B cell (primary cell): ENCODE results near the gene NEK8. TPM values are rescaled to one million over a fixed set of nuclear protein-coding genes. Genes with fewer than 3 reads are reported as not detected.

ENCODE experiments used
- ATAC-seq: fragments of 200-7000 bp; cut with Tn5 transposase; one replicate; pipeline ENCODE4 v1.10.0; 2021; ENCODE audit warnings: low read depth, mild to moderate bottlenecking, moderate number of reproducible peaks, moderate library complexity
- CTCF ChIA-PET: fragments of 350-600 bp; sonication (Branson Sonifier 250); formaldehyde crosslinking; loops from one replicate; lab custom pipeline; 2021; ENCODE audit warnings: antibody characterized with exemption, inconsistent platforms; lab: Charles Lee
- POLR2A ChIA-PET: fragments of 350-600 bp; sonication (Branson Sonifier 250); formaldehyde crosslinking; loops from one replicate; lab custom pipeline; 2021; ENCODE audit warnings: antibody characterized with exemption; lab: Charles Lee
- DNase-seq: peaks from one replicate; pipeline ENCODE4 v3.0.0; 2013
- H2AFZ ChIP-seq: 2 replicates; pipeline ENCODE4 v1.6.1; 2012; ENCODE audit warnings: mild to moderate bottlenecking, low read depth, low read length; ENCODE audit not compliant: insufficient read depth, poor library complexity, severe bottlenecking
- H3K27ac ChIP-seq, 2 donors: 1 replicate in 1 of 2; 2 replicates in 1 of 2; pipeline ENCODE4 v1.5.1; 2012 to 2013; ENCODE audit warnings: low read length in 2 of 2, mild to moderate bottlenecking in 2 of 2, moderate library complexity in 1 of 2
- H3K27me3 ChIP-seq, 4 experiments: fragments of 200-600 bp in 1 of 4; sonication (generic) in 1 of 4; replicated peaks in 1 of 4; 1 replicate in 2 of 4; 2 replicates in 2 of 4; pipeline versions ENCODE4 v1.6.1 to v1.7.0; 2013 to 2016; ENCODE audit warnings: low read length in 3 of 4, mild to moderate bottlenecking in 2 of 4, mixed read lengths in 1 of 4, moderate library complexity in 1 of 4; ENCODE audit not compliant: insufficient read depth in 4 of 4, control insufficient read depth in 3 of 4; ENCODE audit errors: control extremely low read depth in 1 of 4
- H3K36me3 ChIP-seq, 2 experiments: replicated peaks in 1 of 2; 1 replicate in 1 of 2; 2 replicates in 1 of 2; pipeline versions ENCODE4 v1.6.1 to v1.7.1; 2013; ENCODE audit warnings: low read length in 1 of 2; ENCODE audit not compliant: insufficient read depth in 2 of 2, control insufficient read depth in 1 of 2; ENCODE audit errors: control extremely low read depth in 1 of 2, extremely low read depth in 1 of 2
- H3K4me1 ChIP-seq, 2 donors: fragments of 200-600 bp in 1 of 2; sonication (generic) in 1 of 2; 1 replicate in 1 of 2; 2 replicates in 1 of 2; pipeline versions ENCODE4 v1.5.1 to v1.6.1; 2013 to 2017; ENCODE audit warnings: low read length in 2 of 2; ENCODE audit not compliant: control insufficient read depth in 2 of 2, insufficient read depth in 2 of 2
- H3K4me2 ChIP-seq: replicated peaks from 2 replicates; pipeline ENCODE3; 2012; ENCODE audit warnings: mild to moderate bottlenecking, low read depth, low read length; ENCODE audit not compliant: poor library complexity, severe bottlenecking
- H3K4me3 ChIP-seq, 5 experiments: fragments of 200-600 bp in 1 of 5; sonication (generic) in 1 of 5; 1 replicate in 3 of 5; 2 replicates in 2 of 5; pipeline versions ENCODE4 v1.5.1 to v1.7.0; 2011 to 2016; ENCODE audit warnings: low read length in 4 of 5, mild to moderate bottlenecking in 4 of 5, low read depth in 2 of 5, control low read depth in 1 of 5, moderate library complexity in 1 of 5; ENCODE audit not compliant: insufficient read depth in 1 of 5; ENCODE audit errors: control extremely low read depth in 1 of 5, extremely low read depth in 1 of 5
- H3K79me2 ChIP-seq: fragments of 200-600 bp; sonication (generic); one replicate; pipeline ENCODE4 v1.6.0; 2016; ENCODE audit warnings: low read length; ENCODE audit not compliant: control insufficient read depth, insufficient read depth
- H3K9ac ChIP-seq: fragments of 200-600 bp; sonication (generic); 2 replicates; pipeline ENCODE4 v1.6.1; 2017; ENCODE audit warnings: mild to moderate bottlenecking, low read length, moderate library complexity
- H3K9me3 ChIP-seq, 3 donors: one replicate each; pipeline versions ENCODE4 v1.6.1 to v1.7.1; 2013; ENCODE audit warnings: low read length in 2 of 3; ENCODE audit not compliant: control insufficient read depth in 2 of 3, insufficient read depth in 1 of 3; ENCODE audit errors: control extremely low read depth in 1 of 3
- H4K20me1 ChIP-seq: 2 replicates; pipeline ENCODE4 v1.6.0; 2012; ENCODE audit warnings: mild to moderate bottlenecking, low read length; ENCODE audit not compliant: insufficient read depth, control insufficient read depth, poor library complexity, severe bottlenecking
- H3K27ac Mint-ChIP-seq: one replicate; pipeline ENCODE4 v1.8.0; 2021; ENCODE audit warnings: mixed read lengths
- H3K27me3 Mint-ChIP-seq: one replicate; pipeline ENCODE4 v1.8.0; 2021; ENCODE audit warnings: mixed read lengths
- H3K4me1 Mint-ChIP-seq: one replicate; pipeline ENCODE4 v1.8.0; 2021; ENCODE audit warnings: mixed read lengths
- H3K4me3 Mint-ChIP-seq: one replicate; pipeline ENCODE4 v1.8.0; 2021; ENCODE audit warnings: mixed read lengths
- H3K9me3 Mint-ChIP-seq: one replicate; pipeline ENCODE4 v1.8.0; 2022; ENCODE audit warnings: mixed read lengths; ENCODE audit not compliant: insufficient read depth
- EZH2 ChIP-seq: IDR thresholded peaks from 2 replicates; pipeline ENCODE4 v1.6.1; 2012; ENCODE audit warnings: borderline replicate concordance, low read depth, mild to moderate bottlenecking, moderate library complexity, low read length; ENCODE audit not compliant: insufficient read depth, poor library complexity, severe bottlenecking
- WGBS: methylation state at CpG from one replicate; pipeline ENCODE4 v1.1.5; 2013; ENCODE audit warnings: missing lambda C conversion rate; ENCODE audit not compliant: insufficient coverage; 5-methylcytosine and 5-hydroxymethylcytosine counted together
- intact Hi-C: fragments of 100-400 bp; cut with micrococcal nuclease; formaldehyde crosslinking; loops from one replicate; pipeline ENCODE4 v1.10.0; 2022
- polyA plus RNA-seq: library from polyadenylated mRNA; depleted of rRNA; stranded (reverse); fragments of >200 nt; gene quantifications from 2 replicates; pipeline ENCODE4 v1.2.3, GENCODE V29; 2012
- total RNA-seq, 2 donors: library from RNA; stranded (reverse); fragments of 120-200 nt in 1 of 2; gene quantifications; 1 replicate in 1 of 2; 2 replicates in 1 of 2; pipeline versions ENCODE4 v1.2.3 to v1.2.4, GENCODE V29; 2013 to 2022
- TF ChIP-seq, protein P1 (sequence below): fragments of 200-600 bp; IDR thresholded peaks from one replicate; pipeline ENCODE4 v1.8.0; 2022; ENCODE audit warnings: antibody characterized with exemption, mild to moderate bottlenecking

The NEK8 gene
- total and polyA plus RNA-seq, 2 donors (not counting 1 experiment from before 2014, with no cell fraction given): 58.0 to 305 TPM

DNA sequence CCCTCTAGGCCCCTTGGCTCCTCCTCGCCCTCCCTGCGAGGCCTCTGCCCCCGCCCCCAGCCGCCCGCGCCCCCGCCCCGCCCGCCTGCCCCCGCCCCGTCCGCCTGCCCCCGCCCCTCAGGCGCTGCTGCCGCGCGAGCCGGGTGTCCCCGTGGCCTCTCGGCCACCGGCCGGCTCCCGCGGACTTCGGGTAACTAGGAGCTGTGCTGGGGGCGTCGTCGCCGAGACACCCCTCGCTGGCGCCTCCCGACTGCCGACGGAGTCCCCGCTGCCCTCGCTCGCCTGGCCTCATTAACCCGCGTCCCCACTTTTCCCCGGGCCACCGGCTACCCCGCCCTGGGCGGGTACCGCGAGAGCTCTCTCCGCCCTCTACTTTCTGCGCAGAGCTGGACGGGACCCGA lies 2.4 kb upstream of the NEK8 start, which contains the start of gene TLCD1:
TSS of gene TLCD1 (minus strand) at position 8 of the 401 bp plus-strand sequence. CDS start 136 bp downstream, outside the sequence.
- no peaks in the 10 kb centered on the region for H3K9me3 Mint-ChIP-seq
- under 1% methylated on average over 49 of the region's 49 CpGs for WGBS

More for the DNA sequence above, 2.4 kb upstream of the NEK8 start, which contains the start of gene TLCD1:
- DNase-seq: peak; percentile 87
- Histone ChIP-seq H3K9me3 (no peaks in the 10 kb centered on the region), H3K27ac (peak within 1 kb of the TSS; percentile 90 to 97), H3K36me3 (peaks cover 0 to 34% of the 10 kb centered on the region in 2 experiments), H3K9ac (peak within 1 kb of the TSS; percentile 81), H3K4me1 (peaks cover 41 to 67% of the 10 kb centered on the region in 2 donors), H2AFZ (peak within 1 kb of the TSS; percentile 72), H3K4me2 (peak within 1 kb of the TSS; percentile 99), H3K27me3 (no peaks in the 10 kb centered on the region), H3K4me3 (peak within 1 kb of the TSS; percentile 40 to 77 (median 66)), H4K20me1 (peaks cover 44% of the 10 kb centered on the region), H3K79me2 (peaks cover 24% of the 10 kb centered on the region)
- H3K27me3 Mint-ChIP-seq: no peaks in the 10 kb centered on the region
- intact Hi-C loops: loop anchor here (1.0 kb wide), 1 partner anchor 190 kb away; no protein-coding TSS in a partner anchor
- H3K4me3 Mint-ChIP-seq: peak within 1 kb of the TSS; percentile 98
- peak within 1 kb of the TSS; percentile 100 for H3K27ac Mint-ChIP-seq
- POLR2A ChIA-PET: interaction anchor here (0.8 to 13.3 kb wide), 11 partner anchors 14 to 224 kb away, joined by 4 to 511 read pairs (median 15); partner anchors contain the start of genes BLTP2, DHRS13, FLOT2 and PHF12
- no peak for TF ChIP-seq EZH2
- TF ChIP-seq, protein P1, sequence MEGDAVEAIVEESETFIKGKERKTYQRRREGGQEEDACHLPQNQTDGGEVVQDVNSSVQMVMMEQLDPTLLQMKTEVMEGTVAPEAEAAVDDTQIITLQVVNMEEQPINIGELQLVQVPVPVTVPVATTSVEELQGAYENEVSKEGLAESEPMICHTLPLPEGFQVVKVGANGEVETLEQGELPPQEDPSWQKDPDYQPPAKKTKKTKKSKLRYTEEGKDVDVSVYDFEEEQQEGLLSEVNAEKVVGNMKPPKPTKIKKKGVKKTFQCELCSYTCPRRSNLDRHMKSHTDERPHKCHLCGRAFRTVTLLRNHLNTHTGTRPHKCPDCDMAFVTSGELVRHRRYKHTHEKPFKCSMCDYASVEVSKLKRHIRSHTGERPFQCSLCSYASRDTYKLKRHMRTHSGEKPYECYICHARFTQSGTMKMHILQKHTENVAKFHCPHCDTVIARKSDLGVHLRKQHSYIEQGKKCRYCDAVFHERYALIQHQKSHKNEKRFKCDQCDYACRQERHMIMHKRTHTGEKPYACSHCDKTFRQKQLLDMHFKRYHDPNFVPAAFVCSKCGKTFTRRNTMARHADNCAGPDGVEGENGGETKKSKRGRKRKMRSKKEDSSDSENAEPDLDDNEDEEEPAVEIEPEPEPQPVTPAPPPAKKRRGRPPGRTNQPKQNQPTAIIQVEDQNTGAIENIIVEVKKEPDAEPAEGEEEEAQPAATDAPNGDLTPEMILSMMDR: no peak
- peaks cover 69% of the 10 kb centered on the region for H3K4me1 Mint-ChIP-seq
- CTCF ChIA-PET: interaction anchor here (0.6 to 15.9 kb wide), 42 partner anchors 9 to 423 kb away, joined by 3 to 1020 read pairs (median 6); partner anchors contain the start of genes ALDOC, DHRS13, FAM222B and FLOT2
- ATAC-seq: peak; percentile 28
